ENCODE results near the gene ATP5ME.
A peak's percentile ranks its signal among the peaks of the same experiment; 100 is the strongest.
"Not testable (repeated sequence)": the region's sequence is repeated elsewhere in the genome, so short reads cannot be mapped to it uniquely, and the experiment has no call there.

Gene ATP5ME, protein sequence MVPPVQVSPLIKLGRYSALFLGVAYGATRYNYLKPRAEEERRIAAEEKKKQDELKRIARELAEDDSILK

GRCh38 chr4:674172-675035 lies at the start of gene ATP5ME, which contains the start of gene MYL5:
Gene ATP5ME, minus strand, starts transcription at chr4:674276. Its CDS starts 29 bp downstream, at chr4:674247.
Gene MYL5, plus strand, starts transcription at chr4:674542. Its CDS starts 3,485 bp downstream, at chr4:678027.
- peak; percentile 97 for DNase-seq (ENCODE audit: low spot score)

DNA sequence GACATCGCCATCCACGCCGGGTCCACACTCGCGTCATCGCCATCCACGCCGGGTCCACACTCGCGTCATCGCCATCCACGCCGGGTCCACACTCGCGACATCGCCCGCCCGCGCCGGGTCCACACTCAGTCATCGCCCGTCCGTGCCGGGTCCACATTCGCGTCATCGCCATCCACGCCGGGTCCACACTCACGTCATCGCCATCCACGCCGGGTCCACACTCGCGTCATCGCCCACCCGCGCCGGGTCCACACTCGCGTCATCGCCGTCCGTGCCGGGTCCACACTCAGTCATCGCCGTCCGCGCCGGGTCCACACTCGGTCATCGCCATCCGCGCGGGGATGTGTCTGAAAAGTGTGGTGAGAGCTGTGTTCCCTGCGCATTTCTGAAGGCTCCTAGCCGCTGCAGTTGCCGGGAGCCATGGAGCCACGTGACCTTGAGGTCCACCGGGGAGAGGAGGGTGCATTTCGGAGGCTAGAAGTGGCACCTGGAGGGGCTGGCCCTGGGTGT lies 48.8 kb upstream of the ATP5ME start:
- DNase-seq (ENCODE audit: low spot score): no peak

DNA sequence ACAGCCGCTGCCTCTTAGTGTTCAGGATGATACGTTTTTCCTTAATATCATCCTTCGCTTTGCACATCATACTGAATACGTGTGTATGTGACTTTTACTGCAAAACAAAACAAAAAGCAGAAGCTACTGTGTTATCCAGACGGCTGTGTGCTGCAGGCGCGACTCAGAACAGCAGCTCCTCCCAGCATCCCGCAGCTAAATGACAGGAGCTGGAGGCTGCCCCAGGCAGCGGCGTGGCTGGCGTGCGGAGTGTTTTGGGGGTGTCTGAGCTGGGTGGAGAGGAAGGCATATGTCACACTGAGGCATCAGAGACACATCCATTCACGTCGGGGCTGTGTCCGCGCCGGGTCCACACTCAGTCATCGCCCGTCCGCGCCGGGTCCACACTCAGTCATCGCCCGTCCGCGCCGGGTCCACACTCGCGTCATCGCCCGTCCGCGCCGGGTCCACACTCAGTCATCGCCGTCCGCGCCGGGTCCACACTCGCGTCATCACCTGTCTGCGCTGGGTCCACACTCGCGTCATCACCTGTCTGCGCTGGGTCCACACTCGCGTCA lies 48.2 kb upstream of the ATP5ME start:
- no peak for DNase-seq (ENCODE audit: low spot score)

GRCh38 chr4:721261-722168 lies 47.4 kb upstream of the ATP5ME start:
- DNase-seq (ENCODE audit: low spot score): no peak

DNA sequence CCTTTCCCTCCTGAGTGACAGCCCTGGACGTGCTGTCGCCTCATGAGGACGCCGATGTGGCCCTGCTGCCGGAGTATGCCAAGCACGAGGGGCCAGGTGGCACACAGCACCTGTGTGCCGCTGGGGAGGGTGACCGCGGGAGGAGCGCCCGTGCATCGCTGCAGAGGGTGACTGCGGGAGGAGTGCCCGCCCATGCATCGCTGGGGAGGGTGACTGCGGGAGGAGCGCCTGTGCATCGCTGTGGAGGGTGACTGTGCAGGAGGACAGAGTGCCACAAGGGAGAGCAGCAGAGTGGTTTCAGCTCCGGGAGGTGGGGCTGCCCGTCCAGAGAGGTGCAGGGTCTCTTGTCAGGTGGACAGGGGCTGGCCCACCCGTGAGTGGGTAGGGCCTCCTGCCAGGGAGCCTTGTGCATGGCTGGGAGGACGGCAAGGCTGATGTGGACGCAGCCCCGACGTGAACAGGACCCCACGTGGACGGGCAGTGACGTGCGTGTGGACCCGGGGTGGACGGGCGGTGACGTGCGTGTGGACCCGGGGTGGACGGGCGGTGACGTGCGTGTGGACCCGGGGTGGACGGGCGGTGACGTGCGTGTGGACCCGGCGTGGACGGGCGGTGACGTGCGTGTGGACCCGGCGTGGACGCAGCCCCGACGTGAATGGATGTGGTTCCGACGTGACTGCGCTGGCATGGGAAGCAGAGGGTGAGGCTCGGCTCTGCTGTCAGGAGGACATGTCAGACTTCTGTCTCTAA lies 46.2 kb upstream of the ATP5ME start:
- DNase-seq (ENCODE audit: low spot score): no peak

DNA sequence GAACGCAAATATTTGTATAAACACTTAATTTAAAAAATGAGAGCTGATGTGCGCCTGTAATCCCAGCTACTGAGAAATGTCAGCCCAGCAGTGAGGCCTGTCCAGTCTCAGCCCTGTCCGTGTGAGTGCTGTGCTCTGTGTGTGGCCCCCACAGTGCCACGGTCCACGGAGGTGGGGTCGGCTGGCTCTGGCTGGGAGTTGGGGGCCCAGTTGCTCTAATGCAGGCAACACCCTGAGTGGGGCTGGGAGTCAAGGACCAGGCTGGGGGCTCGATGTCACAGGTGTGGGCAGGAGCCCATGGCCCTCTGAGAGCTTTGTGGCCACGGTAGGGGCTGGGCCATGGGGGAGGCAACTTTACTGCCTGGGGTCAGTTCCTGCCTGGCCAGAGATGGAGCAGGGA lies 44.4 kb upstream of the ATP5ME start:
- DNase-seq (ENCODE audit: low spot score): no peak

DNA sequence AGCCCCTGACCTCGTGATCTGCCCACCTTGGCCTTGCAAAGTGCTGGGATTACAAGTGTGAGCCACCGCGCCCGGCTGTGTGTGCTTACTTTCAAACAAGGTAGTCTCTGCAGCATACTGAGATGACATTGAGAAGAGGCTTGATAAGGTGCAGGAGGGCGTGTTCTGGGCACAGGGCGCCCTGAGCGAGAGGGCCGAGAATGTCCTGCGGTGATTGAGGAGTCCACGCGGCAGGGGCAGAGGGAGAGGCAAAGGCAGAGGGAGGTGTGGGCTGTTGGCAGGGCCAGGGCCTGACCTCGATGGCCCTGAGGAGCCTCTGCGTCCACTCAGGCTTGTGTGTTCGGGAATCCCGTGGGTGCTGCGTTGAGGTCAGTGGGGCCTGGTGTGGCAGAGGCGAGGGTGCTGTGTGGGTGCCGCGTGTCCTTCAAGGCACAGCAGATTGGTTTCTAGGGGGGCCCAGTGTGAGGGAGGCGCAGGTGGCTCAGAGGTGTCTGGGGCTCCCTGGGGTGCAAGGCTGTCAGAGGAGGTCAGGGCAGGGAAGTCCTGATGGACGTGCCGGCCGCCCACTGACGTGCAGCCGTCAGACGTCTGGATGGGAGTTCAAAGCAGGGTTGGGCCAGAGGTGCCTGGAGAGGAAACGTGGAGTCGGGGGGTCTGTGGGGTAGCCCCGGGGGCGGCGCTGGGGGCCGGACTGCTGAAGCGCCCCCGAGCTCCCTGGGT lies 43.7 kb upstream of the ATP5ME start:
- no peak for DNase-seq (ENCODE audit: low spot score)

DNA sequence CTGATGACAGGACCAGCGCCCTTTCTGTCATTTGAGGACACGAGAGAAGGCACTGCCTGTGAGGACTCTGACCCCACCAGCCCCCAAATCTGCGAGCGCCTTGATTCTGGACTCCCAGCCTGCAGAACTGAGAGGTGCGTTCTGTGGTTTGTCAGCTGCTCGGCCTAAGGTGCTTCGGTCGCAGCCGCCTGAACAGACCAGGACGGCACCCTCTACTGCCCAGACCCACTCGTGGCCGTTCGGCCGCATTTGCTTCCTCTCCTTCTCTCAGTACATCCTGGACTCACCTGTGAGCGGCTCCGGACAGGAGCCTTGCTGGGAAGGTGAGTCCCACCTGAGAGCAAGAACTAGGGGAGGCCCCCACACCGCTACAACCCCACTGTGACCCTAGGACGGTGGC lies 40.0 kb upstream of the ATP5ME start:
- no peak for DNase-seq (ENCODE audit: low spot score)

DNA sequence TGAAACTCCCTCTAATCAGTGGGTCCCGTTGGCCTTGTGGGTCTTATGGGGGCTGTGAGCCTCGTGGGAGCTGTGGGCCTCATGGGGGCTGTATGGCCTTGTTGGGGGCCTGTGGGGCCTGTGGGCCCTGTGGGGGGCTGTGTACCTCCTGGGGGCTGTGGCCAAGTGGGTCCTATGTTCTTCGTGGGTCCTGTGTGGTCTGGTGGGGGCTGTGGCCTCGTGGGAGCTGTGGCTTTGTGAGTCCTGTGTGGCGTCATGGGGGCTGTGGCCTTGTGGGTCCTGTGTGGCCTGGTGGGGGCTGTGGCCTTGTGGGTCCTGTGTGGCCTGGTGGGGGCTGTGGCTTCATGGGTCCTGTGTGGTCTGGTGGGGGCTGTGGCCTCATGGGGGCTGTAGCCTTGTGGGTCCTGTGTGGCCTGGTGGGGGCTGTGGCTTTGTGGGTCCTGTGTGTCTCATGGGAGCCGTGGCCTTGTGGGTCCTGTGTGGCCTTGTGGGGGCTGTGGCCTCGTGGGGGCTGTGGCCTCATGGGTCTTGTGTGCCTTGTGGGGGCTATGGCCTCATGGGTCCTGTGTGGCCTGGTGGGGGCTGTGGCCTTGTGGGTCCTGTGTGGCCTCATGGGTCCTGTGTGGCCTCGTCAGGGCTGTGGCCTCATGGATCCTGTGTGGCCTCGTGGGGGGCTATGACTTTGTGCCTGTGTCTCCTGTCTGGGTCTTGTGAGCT lies 39.0 kb upstream of the ATP5ME start:
- DNase-seq (ENCODE audit: low spot score): no peak

DNA sequence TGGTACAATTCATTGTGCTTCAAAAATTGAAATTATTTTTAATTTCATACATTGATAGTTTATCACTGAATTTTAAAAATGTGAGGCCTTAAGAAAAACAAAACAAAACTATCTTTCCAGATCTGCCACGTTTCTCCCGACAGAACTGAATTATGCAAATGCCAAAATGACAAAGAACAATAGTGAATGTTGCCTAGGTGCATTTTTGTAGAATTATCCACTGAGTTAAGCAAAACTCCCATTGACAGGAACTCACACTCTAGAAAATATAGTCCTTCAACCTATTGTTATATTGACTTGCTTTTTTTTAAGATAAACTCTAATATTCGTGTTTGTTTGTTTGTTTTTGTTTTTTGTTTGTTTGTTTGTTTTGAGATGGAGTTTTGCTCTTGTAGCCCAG lies 38.0 kb upstream of the ATP5ME start:
- no peak for DNase-seq (ENCODE audit: low spot score)

- no peak for DNase-seq (ENCODE audit: low spot score)
Observed at GRCh38 chr4:710916-711315, 36.8 kb upstream of the ATP5ME start.

DNA sequence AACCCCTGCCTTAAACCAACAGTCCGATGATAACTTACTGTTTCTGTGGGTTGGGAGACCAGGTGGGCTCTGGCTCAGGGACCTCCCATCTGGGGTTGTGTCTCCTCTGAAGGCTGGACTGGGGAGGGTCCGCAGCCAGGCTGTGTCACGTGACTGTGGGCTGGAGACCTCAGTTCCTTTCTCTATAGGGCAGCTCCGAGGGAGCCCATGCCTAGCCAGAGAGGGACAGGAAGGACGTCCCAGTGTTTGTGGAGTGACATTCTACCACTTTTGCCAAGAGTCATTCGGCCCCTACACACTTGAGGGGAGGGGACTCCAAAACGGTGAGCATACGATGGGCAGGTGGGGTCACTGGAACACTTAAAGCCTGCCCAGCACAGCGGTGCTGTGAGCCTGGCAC lies 36.0 kb upstream of the ATP5ME start:
- no peak for DNase-seq (ENCODE audit: low spot score)

GRCh38 chr4:709348-709747 lies 35.3 kb upstream of the ATP5ME start:
- DNase-seq (ENCODE audit: low spot score): no peak

DNA sequence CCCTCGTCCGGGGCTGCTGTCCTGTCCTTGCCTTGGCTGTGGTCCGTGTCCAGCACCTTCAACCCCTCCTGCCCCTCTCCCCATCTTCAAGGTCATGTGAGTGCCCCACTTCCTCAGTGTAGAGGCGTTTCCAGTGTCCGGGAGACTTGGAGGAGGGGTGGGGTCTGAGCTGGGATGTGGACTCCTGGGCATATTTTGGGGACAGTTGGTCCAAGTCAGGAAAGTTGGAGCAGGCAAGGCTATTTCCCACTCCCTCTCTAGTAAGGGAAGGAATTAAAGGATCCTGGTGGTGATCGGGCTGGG lies 34.5 kb upstream of the ATP5ME start:
- no peak for DNase-seq (ENCODE audit: low spot score)

- no peak for DNase-seq (ENCODE audit: low spot score)
Observed at GRCh38 chr4:707929-708630, 34.0 kb upstream of the ATP5ME start.

DNA sequence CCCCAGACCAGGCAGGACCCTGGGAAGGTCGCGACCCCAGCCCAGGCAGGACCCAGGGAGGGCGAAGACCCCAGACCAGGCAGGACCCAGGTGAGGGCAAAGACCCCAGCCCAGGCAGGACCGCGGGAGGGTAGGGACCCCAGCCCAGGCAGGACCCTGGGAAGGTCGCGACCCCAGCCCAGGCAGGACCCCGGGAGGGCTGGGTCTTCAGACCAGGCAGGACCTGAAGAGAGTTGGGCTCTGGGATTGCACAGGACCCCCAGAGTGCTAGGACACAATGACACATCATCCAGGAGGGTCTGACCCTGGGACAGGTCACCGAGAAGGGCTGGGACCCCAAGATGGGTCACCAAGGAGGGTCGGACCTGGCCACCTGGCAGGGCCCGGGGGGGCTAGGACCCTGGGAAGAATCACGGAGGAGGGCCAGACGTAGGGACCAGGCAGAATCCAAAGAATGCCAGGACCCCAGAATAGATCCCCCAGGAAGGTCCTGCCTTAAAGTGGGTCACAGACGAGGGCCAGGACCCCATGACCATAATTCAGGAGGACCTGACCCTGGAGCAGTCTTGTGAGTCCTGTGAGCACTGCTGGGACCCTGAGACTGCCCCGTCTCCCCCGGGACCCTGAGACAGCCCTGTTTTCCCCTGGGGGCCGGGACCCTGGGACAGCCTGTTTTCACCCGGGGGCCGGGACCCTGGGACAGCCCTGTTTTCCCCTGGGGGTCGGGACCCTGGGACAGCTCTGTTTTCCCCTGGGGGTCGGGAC lies 32.9 kb upstream of the ATP5ME start:
- DNase-seq (ENCODE audit: low spot score): no peak

DNA sequence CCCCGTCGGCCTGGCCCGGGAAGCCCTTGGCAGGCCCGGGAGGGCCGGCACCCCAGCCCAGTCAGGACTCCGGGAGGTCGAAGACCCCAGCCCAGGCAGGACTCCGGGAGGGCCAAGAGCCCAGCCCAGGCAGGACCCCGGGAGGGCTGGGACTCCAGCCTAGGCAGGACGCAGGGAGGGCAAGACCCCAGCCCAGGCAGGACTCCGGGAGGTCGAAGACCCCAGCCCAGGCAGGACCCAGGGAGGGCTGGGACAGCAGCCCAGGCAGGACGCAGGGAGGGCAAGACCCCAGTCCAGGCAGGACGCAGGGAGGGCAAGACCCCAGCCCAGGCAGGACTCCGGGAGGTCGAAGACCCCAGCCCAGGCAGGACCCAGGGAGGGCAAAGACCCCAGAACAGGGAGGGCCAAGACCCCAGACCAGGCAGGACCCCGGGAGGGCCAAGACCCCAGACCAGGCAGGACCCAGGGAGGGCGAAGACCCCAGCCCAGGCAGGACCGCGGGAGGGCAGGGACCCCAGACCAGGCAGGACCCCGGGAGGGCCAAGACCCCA lies 32.1 kb upstream of the ATP5ME start:
- not testable (repeated sequence) for DNase-seq (ENCODE audit: low spot score)

- peak; percentile 97 for DNase-seq (ENCODE audit: low spot score)
Observed at GRCh38 chr4:705278-706082, 31.4 kb upstream of the ATP5ME start, which contains the start of gene PCGF3. Gene PCGF3, plus strand, starts transcription at chr4:705832. Its CDS starts 27,849 bp downstream, at chr4:733681.

Measured in activated CD4-positive, alpha-beta T cell treated with anti-CD3 and anti-CD28 coated beads, Interleukin-2, Interleukin-4, amounts not matched to agents 100 ng/mL and 50 ng/mL, durations not matched to agents 16 hours and 8 hours (primary cell).